ENCODE results near the gene RAB8B.
A peak's percentile ranks its signal among the peaks of the same experiment; 100 is the strongest.

RAB8B gene

DNA sequence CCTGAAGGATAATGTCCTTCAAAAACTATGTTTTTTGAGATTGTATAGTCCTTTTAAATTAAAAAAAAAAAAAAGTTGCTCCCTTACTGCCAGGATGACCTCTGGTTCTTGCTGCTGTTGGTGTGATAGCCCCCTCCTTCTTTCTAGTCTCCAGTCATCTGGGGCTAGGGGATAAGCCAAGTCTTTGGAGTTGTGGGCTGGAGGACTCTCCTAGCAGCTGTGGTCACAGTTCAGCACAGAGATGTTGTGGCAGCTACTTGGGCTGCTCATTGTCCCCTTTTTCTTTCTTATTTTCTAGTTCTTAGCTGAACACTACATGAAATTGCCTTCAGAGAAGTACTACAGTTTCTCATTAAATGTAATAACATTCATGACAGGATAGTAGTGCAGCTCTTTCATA, 48.8 kb downstream of the RAB8B start:
- DNase-seq (ENCODE audit: low spot score): no peak

GRCh38 chr15:63238796-63239195, 49.4 kb downstream of the RAB8B start:
- DNase-seq (ENCODE audit: low spot score): no peak

- no peak for DNase-seq (ENCODE audit: low spot score)
Measured at GRCh38 chr15:63240109-63240508, 50.7 kb downstream of the RAB8B start.

- no peak for DNase-seq (ENCODE audit: low spot score)
Measured at GRCh38 chr15:63241316-63241715, 51.9 kb downstream of the RAB8B start.

DNA sequence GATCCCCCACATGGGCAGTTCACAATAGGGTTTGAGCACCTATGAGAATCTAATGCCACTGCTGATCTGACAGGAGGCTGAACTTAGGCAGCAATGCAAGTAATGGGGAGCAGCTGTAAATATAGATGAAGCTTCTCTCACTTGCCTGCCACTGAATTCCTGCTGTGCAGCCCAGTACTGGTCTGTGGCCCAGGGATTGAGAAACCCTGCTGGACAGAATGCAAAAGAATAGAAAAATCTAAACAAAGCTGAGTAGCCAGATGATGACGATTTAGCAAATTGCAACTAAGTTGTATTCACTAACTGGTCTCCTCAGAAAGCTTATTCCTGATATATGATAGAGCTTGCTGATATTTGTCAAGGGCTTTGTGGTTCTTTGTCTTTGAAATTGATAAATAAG, 53.7 kb downstream of the RAB8B start:
- DNase-seq (ENCODE audit: low spot score): no peak

DNA sequence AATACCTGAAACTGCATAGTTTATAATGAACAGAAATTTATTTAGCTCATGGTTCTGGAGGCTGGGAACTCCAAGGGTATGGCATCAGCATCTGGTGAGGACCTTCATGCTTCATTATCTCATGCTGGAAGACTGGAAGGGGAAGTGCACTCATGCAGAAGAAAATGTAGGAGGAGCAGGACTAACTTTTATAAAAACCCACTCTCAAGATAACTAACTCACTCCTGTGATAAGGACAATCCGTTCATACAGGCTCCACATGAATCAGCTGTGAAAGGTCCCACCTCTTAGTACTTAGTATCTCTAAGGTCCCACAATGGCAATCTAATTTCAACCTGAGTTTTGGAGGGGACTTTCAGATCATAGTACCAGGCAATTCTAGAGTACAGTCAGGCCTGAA, 54.4 kb downstream of the RAB8B start:
- no peak for DNase-seq (ENCODE audit: low spot score)

- peak; percentile 63 for DNase-seq (ENCODE audit: low spot score)
Measured at GRCh38 chr15:63244399-63244798, 55.0 kb downstream of the RAB8B start.

- DNase-seq (ENCODE audit: low spot score): no peak
Measured at GRCh38 chr15:63244976-63245645, 55.7 kb downstream of the RAB8B start.

DNA sequence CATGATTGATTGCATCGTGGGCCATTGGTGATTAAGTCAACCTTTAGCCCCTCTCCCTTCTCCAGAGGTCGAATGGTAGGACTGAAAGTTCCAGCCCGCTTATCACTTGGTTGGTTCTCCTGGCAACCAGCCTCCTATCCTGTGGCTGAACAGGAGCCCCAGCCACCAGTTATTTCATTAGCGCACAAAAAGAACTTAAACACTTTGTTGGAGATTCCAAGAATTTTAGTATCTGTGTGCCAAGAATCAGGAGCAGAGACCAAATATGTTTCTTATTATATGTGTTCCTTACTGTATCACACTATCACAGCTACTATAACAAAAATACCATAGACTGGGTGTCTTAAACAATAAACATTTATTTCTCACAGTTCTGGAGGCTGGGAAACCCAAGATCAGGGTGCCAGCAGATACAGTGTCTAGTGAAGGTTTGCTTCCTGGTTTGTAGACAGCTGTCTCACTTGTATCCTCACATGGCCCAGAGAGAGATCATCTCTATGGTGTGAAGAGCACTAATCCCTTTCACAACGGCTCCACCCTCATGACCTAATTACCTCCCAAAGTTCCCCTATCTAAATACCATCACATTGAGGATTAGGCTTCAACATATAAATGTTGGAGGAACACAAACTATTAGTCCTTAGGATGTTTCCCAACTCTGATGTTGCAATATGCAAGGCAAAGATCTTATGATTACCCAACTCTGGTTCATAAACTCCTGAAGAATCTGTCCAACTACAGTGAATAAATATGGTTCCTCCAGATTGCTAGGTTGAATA, 57.5 kb downstream of the RAB8B start:
- DNase-seq (ENCODE audit: low spot score): no peak

DNA sequence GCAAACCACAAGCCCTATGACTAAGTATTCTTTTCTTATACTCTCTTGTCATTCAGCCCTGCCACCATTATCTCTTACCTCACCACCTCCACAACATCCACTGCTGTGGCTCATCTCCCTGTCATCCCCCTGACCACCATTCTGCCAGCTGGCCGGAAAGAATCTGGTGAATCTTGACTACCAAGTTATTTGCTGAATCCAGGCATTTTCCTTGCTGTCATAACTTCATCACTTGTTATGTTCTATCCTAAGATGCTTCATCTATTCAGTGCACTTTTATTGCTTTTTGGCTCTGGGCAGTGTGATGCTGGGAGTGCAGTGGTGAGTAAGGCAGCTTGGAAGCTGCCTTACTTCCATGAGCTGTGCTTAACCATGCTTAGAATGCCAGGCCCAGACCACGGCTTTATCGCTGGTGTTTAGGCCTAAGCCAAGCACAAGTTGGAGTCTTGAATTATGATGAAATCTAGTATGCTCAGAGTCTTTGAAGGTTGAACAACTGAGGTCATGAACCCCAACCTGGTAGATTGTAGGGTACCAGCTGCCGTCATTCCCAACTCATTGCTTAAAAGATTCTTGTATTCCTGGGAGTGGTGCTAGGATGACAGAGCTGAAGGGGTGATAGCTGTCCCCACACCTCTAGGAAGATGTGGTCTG, 61.0 kb downstream of the RAB8B start:
- no peak for DNase-seq (ENCODE audit: low spot score)

DNA sequence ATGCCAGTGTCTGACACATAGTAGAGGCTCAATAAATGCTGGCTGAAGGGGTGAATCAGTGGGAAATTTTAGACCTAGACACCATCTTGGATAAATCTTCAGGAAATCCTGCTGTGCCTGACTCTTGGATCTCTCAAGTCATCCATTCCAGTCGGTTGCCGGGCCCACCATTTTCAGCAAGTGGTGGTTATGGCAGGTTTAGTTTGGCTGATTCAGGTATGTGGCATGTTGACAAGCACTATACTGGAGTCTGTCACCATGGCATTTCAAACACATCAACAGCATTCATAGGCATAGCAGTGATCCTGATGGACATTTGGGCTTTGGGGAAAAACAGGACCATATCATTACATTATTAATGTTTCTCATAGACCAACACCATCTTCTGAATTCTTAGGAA, 62.3 kb downstream of the RAB8B start:
- no peak for DNase-seq (ENCODE audit: low spot score)

GRCh38 chr15:63252292-63252691, 62.9 kb downstream of the RAB8B start:
- no peak for DNase-seq (ENCODE audit: low spot score)

DNA sequence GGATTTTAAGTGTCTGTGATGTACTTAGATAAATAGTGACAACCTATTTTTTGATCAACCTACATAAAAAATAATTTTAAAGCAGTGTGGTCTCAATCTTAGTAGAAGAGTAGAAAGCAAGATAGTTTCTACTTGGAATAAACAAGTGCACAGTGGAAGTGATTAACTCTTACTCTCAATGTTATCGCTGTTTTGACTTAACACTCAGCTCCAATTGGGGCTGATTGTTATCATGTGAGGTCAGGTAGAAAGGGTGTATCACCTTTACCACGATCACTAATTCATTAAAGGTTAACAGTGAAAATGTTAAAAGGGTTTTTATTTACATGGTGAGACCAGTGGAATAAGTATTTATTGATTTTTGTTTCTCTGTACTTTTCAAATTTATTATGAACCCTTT, 65.6 kb downstream of the RAB8B start:
- no peak for DNase-seq (ENCODE audit: low spot score)

- DNase-seq (ENCODE audit: low spot score): no peak
Measured at GRCh38 chr15:63255489-63255990, 66.1 kb downstream of the RAB8B start.

- no peak for DNase-seq (ENCODE audit: low spot score)
Measured at GRCh38 chr15:63256433-63257274, 67.2 kb downstream of the RAB8B start.

- no peak for DNase-seq (ENCODE audit: low spot score)
Measured at GRCh38 chr15:63258658-63259057, 69.3 kb downstream of the RAB8B start.

- DNase-seq (ENCODE audit: low spot score): no peak
Measured at GRCh38 chr15:63260791-63261190, 71.4 kb downstream of the RAB8B start.

DNA sequence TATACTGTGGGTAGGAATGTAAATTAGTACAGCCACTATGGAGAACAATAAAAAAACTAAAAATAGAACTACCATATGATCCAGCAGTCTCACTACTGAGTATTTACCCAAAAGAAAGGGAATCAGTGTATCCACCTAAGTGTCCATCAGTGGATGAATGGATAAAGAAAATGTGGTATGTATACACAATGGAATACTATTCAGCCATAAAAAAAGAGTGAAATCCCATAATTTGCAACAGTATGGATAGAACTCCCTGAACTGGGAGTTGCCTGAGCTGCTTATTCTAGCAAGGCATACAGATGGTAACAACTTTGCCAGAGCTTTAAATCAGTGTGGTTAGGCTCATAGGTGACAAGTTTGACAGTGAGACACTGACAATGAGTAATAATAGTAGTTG, 71.9 kb downstream of the RAB8B start:
- DNase-seq (ENCODE audit: low spot score): no peak

- no peak for DNase-seq (ENCODE audit: low spot score)
Measured at GRCh38 chr15:63263519-63263918, 74.1 kb downstream of the RAB8B start.

DNA sequence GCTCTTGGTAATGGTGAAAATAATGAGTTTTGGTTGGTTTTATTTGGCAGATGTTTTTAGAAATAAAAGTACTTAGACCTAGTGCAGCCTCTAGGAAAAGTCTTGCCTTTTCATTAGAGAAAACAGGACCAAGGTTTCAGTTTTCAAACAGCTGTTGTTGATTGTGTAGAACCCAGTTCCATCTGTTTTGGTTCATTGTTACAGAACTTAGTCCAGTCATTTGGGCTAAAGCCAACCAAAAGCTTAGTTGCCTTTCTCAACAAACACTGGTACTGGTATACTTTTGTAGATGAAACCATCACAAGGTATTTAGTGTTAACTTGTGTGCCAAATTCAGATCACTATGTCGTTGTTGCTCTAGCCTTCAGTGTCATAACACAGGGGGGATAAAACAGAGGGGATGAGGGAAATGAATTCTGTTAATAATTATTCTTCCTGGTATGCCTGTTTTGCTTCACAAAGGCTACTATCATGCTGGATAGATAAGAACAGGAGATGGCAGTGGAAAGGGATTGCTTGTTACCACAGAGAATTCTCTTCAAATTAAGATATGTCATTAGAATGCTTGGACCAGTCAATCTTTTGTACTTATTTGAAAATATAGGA, 75.4 kb downstream of the RAB8B start:
- no peak for DNase-seq (ENCODE audit: low spot score)

GRCh38 chr15:63274427-63274826, 85.0 kb downstream of the RAB8B start:
- no peak for DNase-seq (ENCODE audit: low spot score)
